ENCODE data around the gene DHX36.

Gene DHX36

GRCh38 chr3:154275965-154276364, 48.3 kb downstream of the DHX36 start:
- DNase-seq = no peak

- DNase-seq = no peak
Observed at GRCh38 chr3:154275292-154275691, 49.0 kb downstream of the DHX36 start.

GRCh38 chr3:154274348-154274747, 49.9 kb downstream of the DHX36 start:
- DNase-seq = no peak

GRCh38 chr3:154273381-154273780, 50.9 kb downstream of the DHX36 start:
- no peak for DNase-seq

GRCh38 chr3:154254527-154254926, 69.8 kb downstream of the DHX36 start:
- DNase-seq = no peak

- DNase-seq = peak; percentile 78
Observed at GRCh38 chr3:154252759-154253638, 71.3 kb downstream of the DHX36 start.

GRCh38 chr3:154251610-154252009, 72.7 kb downstream of the DHX36 start:
- no peak for DNase-seq

- no peak for DNase-seq
Observed at GRCh38 chr3:154250291-154250690, 74.0 kb downstream of the DHX36 start.

- peak; percentile 14 for DNase-seq
Observed at GRCh38 chr3:154247806-154248415, 76.4 kb downstream of the DHX36 start.

GRCh38 chr3:154244644-154245043, 79.6 kb downstream of the DHX36 start:
- no peak for DNase-seq

GRCh38 chr3:154243353-154243752, 80.9 kb downstream of the DHX36 start:
- DNase-seq = no peak

- DNase-seq = no peak
Observed at GRCh38 chr3:154242766-154243165, 81.5 kb downstream of the DHX36 start.

GRCh38 chr3:154241496-154241895, 82.8 kb downstream of the DHX36 start:
- no peak for DNase-seq

- DNase-seq = no peak
Observed at GRCh38 chr3:154240235-154240634, 84.1 kb downstream of the DHX36 start.

GRCh38 chr3:154236331-154236730, 88.0 kb downstream of the DHX36 start:
- DNase-seq = no peak

- no peak for DNase-seq
Observed at GRCh38 chr3:154235330-154235729, 89.0 kb downstream of the DHX36 start.

GRCh38 chr3:154229217-154229590, 95.1 kb downstream of the DHX36 start:
- no peak for DNase-seq

- no peak for DNase-seq
Observed at GRCh38 chr3:154228561-154229216, 95.6 kb downstream of the DHX36 start.

- no peak for DNase-seq
Observed at GRCh38 chr3:154227531-154227930, 96.8 kb downstream of the DHX36 start.

- no peak for DNase-seq
Observed at GRCh38 chr3:154225536-154225935, 98.8 kb downstream of the DHX36 start.

GRCh38 chr3:154224866-154225265, 99.4 kb downstream of the DHX36 start:
- no peak for DNase-seq

- no peak for DNase-seq
Observed at GRCh38 chr3:154224366-154224765, 99.9 kb downstream of the DHX36 start.

GRCh38 chr3:154223519-154223918, 100.8 kb downstream of the DHX36 start:
- DNase-seq = no peak

Measured in NCI-H2107 (cell line).